NAMALWA (cell line): ENCODE data around the gene KIZ.

Source experiments
- DNase-seq: peaks from one replicate; pipeline ENCODE4 v3.0.0-alpha.2; 2015; ENCODE audit warnings: low spot score

KIZ gene

GRCh38 chr20:21269772-21270171 is 143.9 kb downstream of the KIZ start:
- no peak for DNase-seq

- no peak for DNase-seq
Observed at GRCh38 chr20:21270806-21271205, 144.9 kb downstream of the KIZ start.

GRCh38 chr20:21272279-21272678 is 146.4 kb downstream of the KIZ start:
- no peak for DNase-seq

GRCh38 chr20:21272679-21273078 is 146.8 kb downstream of the KIZ start:
- DNase-seq = no peak

GRCh38 chr20:21273755-21274386 is 148.0 kb downstream of the KIZ start:
- no peak for DNase-seq

- no peak for DNase-seq
Observed at GRCh38 chr20:21278829-21279228, 152.9 kb downstream of the KIZ start.

- no peak for DNase-seq
Observed at GRCh38 chr20:21279706-21280521, 154.0 kb downstream of the KIZ start.

GRCh38 chr20:21280522-21281016 is 154.7 kb downstream of the KIZ start:
- no peak for DNase-seq

- no peak for DNase-seq
Observed at GRCh38 chr20:21286775-21287174, 160.9 kb downstream of the KIZ start.

- no peak for DNase-seq
Observed at GRCh38 chr20:21288587-21289370, 162.9 kb downstream of the KIZ start.

- DNase-seq = no peak
Observed at GRCh38 chr20:21289651-21290050, 163.8 kb downstream of the KIZ start.

- DNase-seq = no peak
Observed at GRCh38 chr20:21291026-21291425, 165.1 kb downstream of the KIZ start.

GRCh38 chr20:21294755-21295154 is 168.9 kb downstream of the KIZ start:
- no peak for DNase-seq
